Activated CD8-positive, alpha-beta memory T cell treated with anti-CD3 and anti-CD28 coated beads, Interleukin-2, amount 50 U/mL, for 1 hour (primary cell): ENCODE results near the gene DEPP1.

ENCODE experiments used
- DNase-seq: peaks from one replicate; pipeline ENCODE4 v3.0.0-alpha.2; 2020; ENCODE audit errors: extremely low read depth

DEPP1 gene

GRCh38 chr10:44980309-44981171, 1.9 kb upstream of the DEPP1 start:
- DNase-seq: no peak

GRCh38 chr10:44979281-44980191, 927 bp upstream of the DEPP1 start:
- DNase-seq: no peak

DNA sequence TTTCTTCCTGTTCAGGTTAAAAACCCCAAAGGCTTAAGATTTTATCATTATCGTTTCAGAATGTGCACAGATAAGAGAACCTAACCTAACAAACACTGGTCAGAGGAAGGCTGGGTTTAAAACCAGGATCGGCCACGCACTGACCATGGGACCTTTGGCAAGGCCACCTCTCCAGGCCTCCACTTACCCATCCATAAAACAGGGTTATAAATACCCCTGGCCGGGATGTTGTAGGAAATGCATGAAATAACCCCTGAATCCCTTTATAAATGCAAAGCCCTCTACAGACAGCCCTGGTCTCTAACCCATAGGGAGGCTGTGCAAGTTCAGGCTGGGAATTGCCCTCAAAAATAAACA, 418 bp downstream of the DEPP1 start:
- no peak for DNase-seq

- DNase-seq: no peak
Measured at GRCh38 chr10:44977287-44978212, 1.1 kb downstream of the DEPP1 start.

GRCh38 chr10:44976352-44977198, 2.0 kb downstream of the DEPP1 start:
- DNase-seq: no peak

DNA sequence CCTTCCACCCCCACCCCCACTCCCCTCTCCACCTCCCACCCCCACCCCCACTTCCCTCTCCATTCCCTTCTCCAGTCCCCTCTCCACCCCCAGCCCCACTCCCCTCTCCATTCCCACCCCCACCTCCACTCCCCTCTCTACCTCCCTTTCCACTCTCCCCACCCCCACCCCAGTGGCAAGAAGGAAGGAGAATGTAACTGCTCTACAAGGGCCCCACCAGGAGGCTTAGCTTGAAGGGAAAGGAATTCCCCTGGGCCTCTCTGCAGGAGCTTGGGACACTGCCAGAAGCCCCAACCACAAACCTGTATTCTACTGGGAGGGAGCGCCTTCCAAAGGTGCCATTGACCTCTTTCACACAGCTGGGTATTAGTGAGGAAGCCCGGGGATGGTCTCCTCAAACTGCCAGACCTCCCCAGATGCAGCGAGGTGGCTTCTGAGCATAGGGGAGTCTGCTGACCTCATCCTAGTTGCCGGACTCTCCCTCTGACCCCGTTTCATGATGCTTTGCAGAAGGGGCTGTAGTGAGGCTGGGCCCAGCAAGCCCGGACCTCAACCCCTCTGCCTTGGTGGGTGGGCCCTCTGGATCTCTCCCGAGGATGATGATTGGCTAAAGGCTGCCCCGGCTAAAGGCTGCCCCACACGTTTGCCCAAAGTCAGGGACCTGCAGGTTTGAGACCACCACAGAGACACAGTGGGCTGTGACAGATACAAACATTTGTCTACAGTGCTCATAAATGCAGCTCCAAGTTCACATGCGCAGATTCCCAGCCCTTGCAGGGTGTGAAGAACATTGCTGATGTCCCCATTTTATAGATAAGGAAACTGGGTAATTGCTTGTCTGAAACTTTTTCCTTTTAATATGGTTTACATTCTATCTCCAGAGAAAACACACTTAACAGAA, 2.9 kb downstream of the DEPP1 start:
- no peak for DNase-seq

DNA sequence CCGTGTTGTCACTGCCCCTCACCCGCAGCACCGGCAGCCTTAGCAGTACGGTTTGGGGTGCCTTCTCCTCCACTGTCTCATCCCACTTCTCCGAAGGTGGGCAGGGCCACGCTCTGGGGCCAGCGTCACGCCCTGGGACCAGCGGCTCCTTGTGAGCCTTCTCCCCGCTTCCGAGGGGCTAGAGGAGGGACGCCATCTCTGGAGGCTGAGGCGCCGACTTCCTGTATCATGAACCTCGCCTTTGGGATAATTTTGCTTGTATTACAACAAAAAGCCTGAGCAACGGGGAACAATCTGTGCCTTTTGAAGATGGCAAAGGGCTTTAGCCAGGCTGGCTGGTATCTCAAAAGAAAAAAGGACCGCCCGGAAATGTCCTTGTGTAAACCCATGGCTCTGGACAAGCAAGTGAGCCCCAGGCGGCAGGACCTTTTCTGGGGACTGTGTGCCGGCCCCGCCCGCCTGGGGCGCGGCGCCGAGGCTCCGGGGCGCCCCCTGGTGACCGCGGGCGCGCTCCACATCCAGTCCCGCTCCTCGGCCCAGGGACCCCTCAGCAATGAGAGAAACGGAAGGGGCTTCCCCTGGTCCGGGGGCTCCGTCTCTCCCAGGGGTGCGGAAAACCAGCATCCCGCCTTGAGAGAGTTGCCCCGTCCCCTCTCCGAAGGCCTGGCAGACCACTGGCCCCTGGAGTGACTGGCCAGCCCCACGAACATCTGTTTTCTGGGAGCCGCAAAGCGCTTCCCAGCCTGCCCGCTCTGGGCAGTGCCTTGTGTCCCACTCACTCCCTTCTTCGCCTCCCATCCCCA, 3.8 kb downstream of the DEPP1 start:
- DNase-seq: no peak

DNA sequence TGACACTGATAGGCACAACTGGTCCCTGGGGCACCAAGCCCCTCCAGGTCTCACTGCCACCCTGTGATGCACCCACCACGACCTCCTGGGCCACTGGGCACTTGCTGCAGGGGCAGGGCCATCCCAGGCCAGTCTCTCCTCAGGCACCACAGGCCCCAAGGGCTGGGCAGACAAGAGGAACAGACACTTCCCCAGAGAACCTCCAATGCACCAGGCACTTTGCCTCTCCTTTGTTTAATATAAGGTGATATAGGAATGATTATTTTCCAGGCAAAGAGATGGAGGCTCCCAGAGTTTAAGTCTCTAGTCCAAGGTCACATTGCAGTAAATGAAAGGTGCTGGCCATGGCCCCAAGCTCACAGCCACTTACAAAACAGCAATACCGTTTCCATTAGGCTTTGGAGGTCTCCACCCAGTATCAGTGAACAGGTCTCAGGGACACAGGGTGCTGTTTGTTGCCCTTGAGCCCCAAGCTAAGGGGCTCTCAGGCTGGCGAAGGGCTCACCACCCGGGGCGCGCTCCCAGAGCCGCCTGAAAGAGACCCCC, 4.5 kb downstream of the DEPP1 start:
- no peak for DNase-seq

- DNase-seq: no peak
Measured at GRCh38 chr10:44973323-44974081, 5.1 kb downstream of the DEPP1 start.

DNA sequence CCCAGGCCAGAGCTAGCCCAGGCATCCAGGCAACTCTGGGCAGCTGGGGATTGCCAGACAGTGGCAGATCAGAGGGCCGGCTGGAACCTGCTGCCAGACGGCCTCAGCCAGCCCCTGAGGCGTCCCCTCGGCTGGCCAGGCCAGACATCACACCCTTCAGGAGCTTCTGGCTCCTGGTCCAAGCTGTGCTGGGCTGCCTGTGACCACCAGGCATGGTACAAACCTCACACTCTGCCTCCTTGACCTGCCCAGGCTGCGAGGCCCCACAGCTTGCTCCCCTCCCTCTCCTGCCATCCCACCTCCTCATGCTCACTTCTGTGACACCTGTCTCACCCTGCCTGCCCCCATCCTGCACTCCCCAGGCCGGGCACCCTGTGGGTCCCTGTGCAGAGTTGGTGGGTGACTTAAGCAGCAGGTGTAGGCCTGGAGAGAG, 5.7 kb downstream of the DEPP1 start:
- DNase-seq: no peak

DNA sequence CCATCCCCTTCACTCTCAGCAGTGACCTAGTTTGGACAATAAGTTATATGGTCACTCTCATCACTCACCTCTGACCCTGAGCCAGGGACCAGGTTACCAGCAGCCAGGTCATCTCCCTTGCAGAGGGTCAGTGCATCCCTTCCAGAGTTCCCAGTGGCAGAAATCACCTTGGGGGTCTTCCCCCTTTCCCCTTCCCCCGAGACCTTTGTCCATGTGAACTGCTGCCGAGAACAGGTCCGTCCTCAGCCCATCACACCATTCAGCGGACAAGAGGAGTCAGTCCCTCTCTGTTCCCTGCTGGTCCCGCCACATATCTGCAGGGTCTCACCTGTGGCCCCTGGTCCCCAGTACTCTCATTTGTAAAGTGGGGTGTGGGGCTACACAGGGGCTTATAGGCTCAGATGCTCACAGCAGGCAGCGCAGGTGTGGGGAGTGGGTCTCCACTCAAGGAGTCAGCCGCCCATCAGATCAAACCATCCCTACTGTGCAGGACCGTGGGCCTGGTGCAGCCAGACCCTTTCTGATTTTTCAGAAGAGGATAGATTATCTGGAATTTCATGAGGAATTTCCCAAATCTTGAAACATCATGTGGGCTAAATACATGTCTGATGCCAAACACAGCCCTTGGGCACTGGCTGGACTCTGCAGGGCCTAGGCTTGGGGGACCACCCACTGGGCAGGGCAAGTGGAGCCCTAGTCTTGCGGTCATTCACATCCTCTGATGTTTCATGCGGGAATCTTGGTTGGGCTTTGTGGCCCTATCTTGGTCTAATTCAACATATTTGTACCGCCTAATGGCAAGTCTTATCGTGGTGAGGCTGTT, 6.5 kb downstream of the DEPP1 start:
- DNase-seq: no peak

GRCh38 chr10:44971434-44971833, 7.2 kb downstream of the DEPP1 start:
- DNase-seq: no peak

- no peak for DNase-seq
Measured at GRCh38 chr10:44970812-44971395, 7.7 kb downstream of the DEPP1 start.

DNA sequence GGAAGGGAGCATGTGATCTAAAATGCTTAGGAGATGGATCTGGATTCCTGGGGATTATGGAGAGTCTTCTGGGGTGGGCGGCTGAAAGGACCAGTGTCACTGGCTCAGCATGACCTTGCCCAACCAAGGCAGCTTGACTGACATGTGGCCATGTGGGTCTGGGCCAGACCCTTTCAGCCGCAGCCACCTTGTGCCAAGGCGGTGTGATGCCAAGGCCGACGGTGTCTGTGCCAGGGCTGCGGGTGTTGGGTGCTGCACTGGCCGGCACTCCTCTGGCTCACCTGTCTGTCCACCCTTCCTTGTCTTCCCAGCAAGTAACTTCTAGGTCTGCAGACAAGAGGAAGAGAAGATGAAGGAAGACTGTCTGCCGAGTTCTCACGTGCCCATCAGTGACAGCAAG, 8.8 kb downstream of the DEPP1 start:
- no peak for DNase-seq

DNA sequence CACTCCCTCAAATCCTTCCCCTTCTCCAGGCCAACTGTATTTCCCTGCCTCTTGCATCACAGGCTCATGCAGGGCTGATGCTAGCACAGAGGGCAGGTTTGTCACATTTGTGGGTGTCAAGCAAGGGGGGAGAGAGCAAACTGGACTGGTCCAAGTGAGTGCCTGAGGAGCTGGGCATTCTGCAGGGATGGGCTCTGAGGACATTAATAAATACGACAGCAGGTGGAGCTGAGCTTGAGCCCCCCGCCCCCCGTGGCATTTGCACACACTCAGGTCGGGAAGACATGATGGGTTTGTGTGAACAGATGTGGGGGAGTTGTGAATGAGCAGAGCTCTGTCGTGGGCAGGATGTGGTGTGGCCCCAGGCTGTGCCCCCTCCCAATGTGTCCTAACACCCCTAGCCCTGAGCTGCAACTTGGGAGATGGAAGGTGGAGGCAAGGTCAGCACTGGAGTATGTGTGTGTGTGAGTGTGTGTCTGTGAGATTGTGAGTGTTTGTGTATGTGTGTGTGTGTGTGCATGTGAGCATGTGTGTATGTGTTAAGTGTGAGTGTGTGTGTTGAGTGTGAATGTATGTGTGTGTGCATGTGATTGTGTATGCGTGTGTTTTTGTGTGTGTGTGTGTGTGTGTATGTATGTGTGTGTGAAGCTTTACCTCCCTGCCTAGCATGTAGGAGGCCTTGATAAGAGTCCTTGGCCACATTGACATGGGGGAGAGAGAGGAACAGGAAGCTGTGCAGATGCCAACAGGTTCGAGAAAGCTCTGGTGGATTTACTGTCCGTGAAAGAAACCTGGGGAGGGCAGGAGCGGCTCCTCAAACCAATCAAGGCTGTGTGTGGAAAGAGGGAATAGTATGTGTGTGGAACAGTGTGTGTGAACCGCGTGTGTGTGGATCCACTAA, 9.9 kb downstream of the DEPP1 start:
- no peak for DNase-seq

- no peak for DNase-seq
Measured at GRCh38 chr10:44968091-44968490, 10.5 kb downstream of the DEPP1 start.
